Mammary epithelial cell (primary cell): ENCODE measurements around the gene CATSPER3.

Experiments
- CTCF ChIP-seq, 2 donors: IDR thresholded peaks in 1 of 2; conservative IDR thresholded peaks in 1 of 2; 2 replicates each; pipeline ENCODE4 v1.5.1; 2011 to 2012; ENCODE audit warnings: inconsistent platforms in 2 of 2, low read length in 2 of 2, mild to moderate bottlenecking in 2 of 2, control low read depth in 1 of 2, low read depth in 1 of 2; ENCODE audit not compliant: insufficient read depth in 1 of 2; ENCODE audit errors: extremely low read depth in 1 of 2
- EZH2 ChIP-seq: IDR thresholded peaks from 2 replicates; pipeline ENCODE4 v1.6.1; 2012; ENCODE audit warnings: low read length, inconsistent platforms, borderline replicate concordance

DNA sequence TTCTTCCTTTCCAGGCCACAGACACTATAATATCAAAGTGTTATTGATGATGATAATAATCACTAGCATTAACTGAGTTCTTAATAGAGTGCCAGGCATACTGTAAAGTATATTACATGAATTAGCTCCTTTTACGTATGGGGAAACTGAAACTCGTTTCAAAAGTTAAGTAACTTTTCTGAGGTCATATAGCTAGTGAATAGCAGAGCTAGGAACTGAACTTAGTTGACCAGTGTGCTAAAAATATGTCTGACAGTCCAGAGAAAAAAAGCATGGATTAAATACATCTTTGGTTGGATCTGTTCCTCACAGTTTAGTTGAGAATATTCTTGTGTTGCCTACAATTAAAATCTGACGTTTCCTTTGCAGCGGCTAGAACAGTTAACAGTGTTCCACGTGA, 18.4 kb upstream of the CATSPER3 start:
- TF ChIP-seq CTCF (conservative IDR thresholded peaks at IDR 0.05 in 1 of 2, IDR thresholded peaks at IDR 0.05 in 1 of 2; ENCODE audit: extremely low read depth in 1 of 2, insufficient read depth in 1 of 2, low read depth in 1 of 2, low read length in 2 of 2) (no peak), EZH2 (no peak)
